OCI-LY3 (cell line): ENCODE data around the gene S100A16.
"Not testable (repeated sequence)": the region's sequence is repeated elsewhere in the genome, so short reads cannot be mapped to it uniquely, and the experiment has no call there.

Experiments
- H2AFZ ChIP-seq: fragments of 200-600, 300-600 bp; shearing (Covaris generic); 2 replicates; pipeline ENCODE4 v1.6.0; 2014; ENCODE audit warnings: antibody characterized with exemption, low read depth, low read length
- H3K27ac ChIP-seq: fragments of 200-600, 300-600 bp; sonication (generic); 2 replicates; pipeline ENCODE4 v1.5.1; 2014; ENCODE audit warnings: mild to moderate bottlenecking, low read length, moderate library complexity, mixed read lengths
- H3K27me3 ChIP-seq: fragments of 200-600, 300-600 bp; sonication (generic); 2 replicates; pipeline ENCODE4 v1.6.1; 2014; ENCODE audit warnings: low read depth, low read length, mixed read lengths
- H3K36me3 ChIP-seq: fragments of 200-600, 300-600 bp; sonication (generic); replicated peaks from 2 replicates; pipeline ENCODE3; 2014; ENCODE audit warnings: low read depth, low read length, mixed read lengths
- H3K4me1 ChIP-seq: fragments of 300-600, 200-600 bp; sonication (generic); 2 replicates; pipeline ENCODE4 v1.6.1; 2014; ENCODE audit warnings: low read length, mixed read lengths
- H3K4me2 ChIP-seq: fragments of 200-600, 300-600 bp; sonication (generic); 2 replicates; pipeline ENCODE4 v1.6.1; 2014; ENCODE audit warnings: low read length, mixed read lengths
- H3K4me3 ChIP-seq: fragments of 300-600, 200-600 bp; sonication (generic); 2 replicates; pipeline ENCODE4 v1.5.1; 2014; ENCODE audit warnings: antibody characterized with exemption, mild to moderate bottlenecking, low read length, moderate library complexity
- H3K79me2 ChIP-seq: fragments of 300-600, 200-600 bp; shearing (Covaris generic); 2 replicates; pipeline ENCODE4 v1.6.1; 2014; ENCODE audit warnings: mild to moderate bottlenecking, low read length, mixed read lengths
- H3K9ac ChIP-seq: fragments of 300-600, 200-600 bp; shearing (Covaris generic); 2 replicates; pipeline ENCODE4 v1.6.0; 2014; ENCODE audit warnings: mild to moderate bottlenecking, low read length, moderate library complexity
- H3K9me3 ChIP-seq: fragments of 200-600, 300-600 bp; shearing (Covaris generic); 2 replicates; pipeline ENCODE4 v1.6.1; 2014; ENCODE audit warnings: low read length, mixed read lengths; ENCODE audit not compliant: insufficient read depth
- H4K20me1 ChIP-seq: fragments of 200-600, 300-600 bp; sonication (generic); 2 replicates; pipeline ENCODE4 v1.6.1; 2016; ENCODE audit warnings: low read length, mixed read lengths; ENCODE audit not compliant: insufficient read depth
- CTCF ChIP-seq: fragments of 200-600, 300-600 bp; sonication (generic); IDR thresholded peaks from 2 replicates; pipeline ENCODE4 v1.5.1; 2014; ENCODE audit warnings: antibody characterized with exemption, low read length, low read depth
- EZH2phosphoT487 ChIP-seq: fragments of 200-600 bp; shearing (Covaris generic); IDR thresholded peaks from 2 replicates; pipeline ENCODE4 v1.6.1; 2018; ENCODE audit warnings: antibody characterized with exemption, mixed run types, low read depth

The S100A16 gene

GRCh38 chr1:153578936-153579335, 34.0 kb downstream of the S100A16 start:
- no peak overlapping the region for H3K4me2 ChIP-seq

GRCh38 chr1:153578490-153578889, 34.4 kb downstream of the S100A16 start:
- H2AFZ ChIP-seq = no peak overlapping the region
- no peaks in the 10 kb centered on the region for H4K20me1 ChIP-seq
- no peak overlapping the region for H3K27ac ChIP-seq
- no peak overlapping the region for H3K9ac ChIP-seq
- H3K4me2 ChIP-seq = no peak overlapping the region
- peaks cover 15% of the 10 kb centered on the region for H3K4me1 ChIP-seq
- H3K9me3 ChIP-seq = no peaks in the 10 kb centered on the region
- H3K27me3 ChIP-seq = no peaks in the 10 kb centered on the region
- H3K36me3 ChIP-seq = no peaks in the 10 kb centered on the region
- no peaks in the 10 kb centered on the region for H3K79me2 ChIP-seq
- no peak overlapping the region for H3K4me3 ChIP-seq
- no peak for TF ChIP-seq CTCF
- TF ChIP-seq EZH2phosphoT487 = no peak

More at GRCh38 chr1:153578936-153579335, 34.0 kb downstream of the S100A16 start:
- H3K4me1 ChIP-seq = peaks cover 15% of the 10 kb centered on the region
- no peak overlapping the region for H3K4me3 ChIP-seq
- H3K36me3 ChIP-seq = no peaks in the 10 kb centered on the region
- H3K27ac ChIP-seq = no peak overlapping the region
- no peak for TF ChIP-seq EZH2phosphoT487
- no peak for TF ChIP-seq CTCF
- H4K20me1 ChIP-seq = no peaks in the 10 kb centered on the region
- H3K79me2 ChIP-seq = no peaks in the 10 kb centered on the region
- H3K9ac ChIP-seq = no peak overlapping the region
- H3K27me3 ChIP-seq = no peaks in the 10 kb centered on the region
- H2AFZ ChIP-seq = no peak overlapping the region
- no peaks in the 10 kb centered on the region for H3K9me3 ChIP-seq

- H3K79me2 ChIP-seq = no peaks in the 10 kb centered on the region
- H3K4me1 ChIP-seq = peaks cover 23% of the 10 kb centered on the region
- H3K4me2 ChIP-seq = peak overlapping the region; percentile 68
- no peak for TF ChIP-seq EZH2phosphoT487
- TF ChIP-seq CTCF = no peak
- H3K27me3 ChIP-seq = no peaks in the 10 kb centered on the region
- no peaks in the 10 kb centered on the region for H4K20me1 ChIP-seq
- peak overlapping the region; percentile 34 for H3K9ac ChIP-seq
- no peak overlapping the region for H3K27ac ChIP-seq
- peak overlapping the region; percentile 73 for H2AFZ ChIP-seq
- no peaks in the 10 kb centered on the region for H3K9me3 ChIP-seq
- H3K4me3 ChIP-seq = peak overlapping the region; percentile 57
- H3K36me3 ChIP-seq = no peaks in the 10 kb centered on the region
Measured at GRCh38 chr1:153577624-153578051, 35.3 kb downstream of the S100A16 start.

GRCh38 chr1:153577138-153577537, 35.8 kb downstream of the S100A16 start:
- Histone ChIP-seq H3K9me3 (no peaks in the 10 kb centered on the region), H4K20me1 (no peaks in the 10 kb centered on the region), H3K4me2 (peak overlapping the region; percentile 68), H3K27ac (no peak overlapping the region), H3K4me1 (peaks cover 28% of the 10 kb centered on the region), H3K4me3 (peak overlapping the region; percentile 57), H3K27me3 (no peaks in the 10 kb centered on the region), H2AFZ (peak overlapping the region; percentile 73), H3K36me3 (no peaks in the 10 kb centered on the region), H3K9ac (peak overlapping the region; percentile 34), H3K79me2 (no peaks in the 10 kb centered on the region)
- TF ChIP-seq EZH2phosphoT487 = no peak
- TF ChIP-seq CTCF = no peak

GRCh38 chr1:153575497-153575896, 37.4 kb downstream of the S100A16 start:
- H3K27ac ChIP-seq, H4K20me1 ChIP-seq, H3K9me3 ChIP-seq, H2AFZ ChIP-seq, H3K79me2 ChIP-seq, H3K9ac ChIP-seq, H3K4me2 ChIP-seq, H3K4me3 ChIP-seq, H3K27me3 ChIP-seq, H3K36me3 ChIP-seq: not testable (repeated sequence)
- peaks cover 31% of the 10 kb centered on the region for H3K4me1 ChIP-seq

GRCh38 chr1:153575081-153575491, 37.9 kb downstream of the S100A16 start:
- not testable (repeated sequence) for H3K4me3 ChIP-seq, H3K36me3 ChIP-seq, H3K79me2 ChIP-seq, H3K27me3 ChIP-seq, H3K4me2 ChIP-seq, H2AFZ ChIP-seq, H4K20me1 ChIP-seq, H3K9ac ChIP-seq, H3K9me3 ChIP-seq, H3K27ac ChIP-seq
- peaks cover 31% of the 10 kb centered on the region for H3K4me1 ChIP-seq
